ENCODE results near the gene DDR2. TPM values are rescaled to one million over a fixed set of nuclear protein-coding genes. Genes with fewer than 3 reads are reported as not detected.
"Not testable (repeated sequence)": the region's sequence is repeated elsewhere in the genome, so short reads cannot be mapped to it uniquely, and the experiment has no call there.

DDR2 gene
- total RNA-seq, 1 experiment from 2014 or later = 1.9 TPM

GRCh38 chr1:162740755-162741154 is 108.5 kb downstream of the DDR2 start:
- H3K4me1 ChIP-seq (ENCODE audit: control insufficient read depth, insufficient read depth, low read length) = no peaks in the 10 kb centered on the region
- H3K27ac ChIP-seq (ENCODE audit: low read length) = no peak overlapping the region
- POLR2A ChIA-PET = no interaction called here
- H3K9me3 ChIP-seq (ENCODE audit: control insufficient read depth, insufficient read depth, low read depth, low read length) = no peaks in the 10 kb centered on the region
- ATAC-seq = no peak
- in situ Hi-C loops (cut with HindIII; ENCODE audit: low pct_unique_long_range_greater_than_20kb, low sequenced_read_pairs) = no loop called here
- no peaks in the 10 kb centered on the region for H3K36me3 ChIP-seq (ENCODE audit: control insufficient read depth, insufficient read depth, low read length)
- intact Hi-C loops (cut with micrococcal nuclease; ENCODE audit: unreplicated experiment) = no loop called here
- DNase-seq (ENCODE audit: low read depth, low spot score) = no peak
- H3K4me3 ChIP-seq (ENCODE audit: low read depth in 2 of 2, low read length in 2 of 2) = no peak overlapping the region
- TF ChIP-seq TCF7L2 (IDR thresholded peaks at IDR 0.05; ENCODE audit: low read depth, low read length) = no peak
- no peak for TF ChIP-seq POLR2AphosphoS5 (IDR thresholded peaks at IDR 0.05; ENCODE audit: low read depth, low read length)
- no peak for TF ChIP-seq SIN3A (IDR thresholded peaks at IDR 0.05; ENCODE audit: borderline replicate concordance, insufficient read depth, low read depth, low read length)
- no peak for TF ChIP-seq CTCF (IDR thresholded peaks at IDR 0.05)
- TF ChIP-seq REST (IDR thresholded peaks at IDR 0.05; ENCODE audit: insufficient read depth in 1 of 2, low read depth in 2 of 2, low read length in 1 of 2) = no peak
- H3K27me3 ChIP-seq (ENCODE audit: control insufficient read depth, insufficient read depth, low read length) = no peaks in the 10 kb centered on the region
- CTCF ChIA-PET = no interaction called here
- BruUV-seq (replicated peaks) = no TSS peak

- ATAC-seq = no peak
- no peak overlapping the region for H3K27ac ChIP-seq (ENCODE audit: low read length)
- no peak overlapping the region for H3K4me3 ChIP-seq (ENCODE audit: low read depth in 2 of 2, low read length in 2 of 2)
- H3K9me3 ChIP-seq (ENCODE audit: control insufficient read depth, insufficient read depth, low read depth, low read length) = no peaks in the 10 kb centered on the region
- no TSS peak for BruUV-seq (replicated peaks)
- intact Hi-C loops (cut with micrococcal nuclease; ENCODE audit: unreplicated experiment) = no loop called here
- H3K36me3 ChIP-seq (ENCODE audit: control insufficient read depth, insufficient read depth, low read length) = no peaks in the 10 kb centered on the region
- TF ChIP-seq REST (IDR thresholded peaks at IDR 0.05; ENCODE audit: insufficient read depth in 1 of 2, low read depth in 2 of 2, low read length in 1 of 2) = no peak
- TF ChIP-seq CTCF (IDR thresholded peaks at IDR 0.05) = no peak
- TF ChIP-seq SIN3A (IDR thresholded peaks at IDR 0.05; ENCODE audit: borderline replicate concordance, insufficient read depth, low read depth, low read length) = no peak
- no peak for TF ChIP-seq TCF7L2 (IDR thresholded peaks at IDR 0.05; ENCODE audit: low read depth, low read length)
- TF ChIP-seq POLR2AphosphoS5 (IDR thresholded peaks at IDR 0.05; ENCODE audit: low read depth, low read length) = no peak
- POLR2A ChIA-PET = no interaction called here
- in situ Hi-C loops (cut with HindIII; ENCODE audit: low pct_unique_long_range_greater_than_20kb, low sequenced_read_pairs) = no loop called here
- H3K27me3 ChIP-seq (ENCODE audit: control insufficient read depth, insufficient read depth, low read length) = no peaks in the 10 kb centered on the region
- no peaks in the 10 kb centered on the region for H3K4me1 ChIP-seq (ENCODE audit: control insufficient read depth, insufficient read depth, low read length)
- DNase-seq (ENCODE audit: low read depth, low spot score) = no peak
- CTCF ChIA-PET = no interaction called here
Observed at GRCh38 chr1:162741574-162741973, 109.3 kb downstream of the DDR2 start.

DNA sequence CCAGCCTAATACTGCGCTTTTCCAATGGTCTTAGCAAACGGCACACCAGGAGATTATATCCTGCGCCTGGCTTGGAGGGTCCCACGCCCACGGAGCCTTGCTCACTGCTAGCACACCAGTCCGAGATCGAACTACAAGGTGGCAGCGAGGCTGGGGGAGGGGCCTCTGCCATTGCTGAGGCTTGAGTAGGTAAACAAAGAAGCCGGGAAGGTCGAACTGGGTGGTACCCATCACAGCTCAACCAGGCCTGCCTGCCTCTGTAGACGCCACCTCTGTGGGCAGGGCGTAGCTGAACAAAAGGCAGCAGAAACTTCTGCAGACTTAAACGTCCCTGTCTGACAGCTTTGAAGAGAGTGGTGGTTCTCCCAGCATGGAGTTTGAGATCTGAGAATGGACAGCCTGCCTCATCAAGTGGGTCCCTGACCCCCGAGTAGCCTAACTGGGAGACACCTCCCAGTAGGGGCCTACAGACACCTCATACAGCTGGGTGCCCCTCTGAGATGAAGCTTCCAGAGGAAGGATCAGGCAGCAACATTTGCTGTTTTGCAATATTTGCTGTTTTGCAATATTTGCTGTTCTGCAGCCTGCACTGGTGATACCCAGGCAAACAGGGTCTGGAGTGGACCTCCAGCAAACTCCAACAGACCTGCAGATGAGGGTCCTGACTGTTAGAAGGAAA is 114.1 kb downstream of the DDR2 start:
- ATAC-seq; H3K4me1 ChIP-seq (ENCODE audit: control insufficient read depth, insufficient read depth, low read length); intact Hi-C loops (cut with micrococcal nuclease; ENCODE audit: unreplicated experiment); H3K36me3 ChIP-seq (ENCODE audit: control insufficient read depth, insufficient read depth, low read length); H3K9me3 ChIP-seq (ENCODE audit: control insufficient read depth, insufficient read depth, low read depth, low read length); H3K27me3 ChIP-seq (ENCODE audit: control insufficient read depth, insufficient read depth, low read length); H3K27ac ChIP-seq (ENCODE audit: low read length); CTCF ChIA-PET; H3K4me3 ChIP-seq (ENCODE audit: low read depth in 2 of 2, low read length in 2 of 2); DNase-seq (ENCODE audit: low read depth, low spot score); in situ Hi-C loops (cut with HindIII; ENCODE audit: low pct_unique_long_range_greater_than_20kb, low sequenced_read_pairs); POLR2A ChIA-PET; BruUV-seq (replicated peaks): not testable (repeated sequence)
